Endothelial cell of umbilical vein (primary cell): ENCODE results near the gene DIS3. TPM values are rescaled to one million over a fixed set of nuclear protein-coding genes. Genes with fewer than 3 reads are reported as not detected.

Experiments
- BruUV-seq: library from RNA; stranded (reverse); fragments of 400-500 nt; replicated peaks from 2 replicates; lab custom pipeline; 2021; lab: Mats Ljungman, UMichigan
- CTCF ChIA-PET: fragments of 300-600, 350-600 bp; sonication (Branson Sonifier 250); formaldehyde crosslinking; loops from one replicate; lab custom pipeline; 2021; ENCODE audit warnings: antibody characterized with exemption, inconsistent platforms; lab: Charles Lee
- POLR2A ChIA-PET: fragments of 300-600, 350-600 bp; sonication (Branson Sonifier 250); formaldehyde crosslinking; loops from one replicate; lab custom pipeline; 2021; ENCODE audit warnings: antibody characterized with exemption, inconsistent platforms; lab: Charles Lee
- DNase-seq: peaks from one replicate; pipeline ENCODE4 v3.0.0-alpha.2; 2011; ENCODE audit warnings: low read depth, low spot score
- FAIRE-seq: peaks from 2 replicates; lab custom pipeline; 2011; peaks lifted over from hg19 to GRCh38; lab: Jason Lieb, UNC
- H2AFZ ChIP-seq: 2 replicates; pipeline ENCODE4 v1.6.0; 2012; ENCODE audit warnings: low read depth, low read length, control low read depth, inconsistent platforms
- H3K27ac ChIP-seq: 2 replicates; pipeline ENCODE4 v1.5.1; 2011; ENCODE audit warnings: low read depth, mild to moderate bottlenecking, control low read depth, low read length, moderate library complexity; ENCODE audit not compliant: insufficient read depth
- H3K27me3 ChIP-seq, 2 experiments: 2 replicates each; pipeline versions ENCODE4 v1.6.0 to v1.6.1; 2011; ENCODE audit warnings: low read length in 2 of 2, mixed read lengths in 1 of 2; ENCODE audit not compliant: control insufficient read depth in 2 of 2, insufficient read depth in 2 of 2
- H3K36me3 ChIP-seq, 2 experiments: 2 replicates in 1 of 2; 3 replicates in 1 of 2; pipeline ENCODE4 v1.5.1; 2011; ENCODE audit warnings: low read length in 2 of 2, mild to moderate bottlenecking in 1 of 2, moderate library complexity in 1 of 2; ENCODE audit not compliant: control insufficient read depth in 2 of 2, insufficient read depth in 2 of 2; ENCODE audit errors: extremely low read depth in 1 of 2
- H3K4me1 ChIP-seq: 3 replicates; pipeline ENCODE4 v1.5.1; 2011; ENCODE audit warnings: mild to moderate bottlenecking, low read length; ENCODE audit not compliant: control insufficient read depth, insufficient read depth; ENCODE audit errors: extremely low read depth
- H3K4me2 ChIP-seq: 2 replicates; pipeline ENCODE4 v1.6.1; 2011; ENCODE audit warnings: low read length, control low read depth, mixed read lengths; ENCODE audit not compliant: insufficient read depth
- H3K4me3 ChIP-seq, 3 experiments: fragments of 200-600 bp in 1 of 3; sonication (generic), shearing (Covaris generic) in 1 of 3; replicated peaks in 1 of 3; 2 replicates each; pipeline ENCODE4 v1.5.1; 2011 to 2016; ENCODE audit warnings: control low read depth in 3 of 3, low read length in 3 of 3, mild to moderate bottlenecking in 2 of 3, inconsistent platforms in 1 of 3, low read depth in 1 of 3, moderate library complexity in 1 of 3; ENCODE audit not compliant: insufficient read depth in 1 of 3
- H3K79me2 ChIP-seq: 2 replicates; pipeline ENCODE4 v1.6.0; 2012; ENCODE audit warnings: low read length, inconsistent platforms; ENCODE audit not compliant: control insufficient read depth, insufficient read depth
- H3K9ac ChIP-seq: replicated peaks from 2 replicates; pipeline ENCODE3; 2011; ENCODE audit warnings: low read length, control low read depth; ENCODE audit not compliant: insufficient read depth; ENCODE audit errors: extremely low read depth
- H3K9me1 ChIP-seq: replicated peaks from 3 replicates; pipeline ENCODE4 v1.6.0; 2011; ENCODE audit warnings: mild to moderate bottlenecking, low read length; ENCODE audit not compliant: control insufficient read depth, insufficient read depth; ENCODE audit errors: extremely low read depth
- H3K9me3 ChIP-seq: replicated peaks from 2 replicates; pipeline ENCODE4 v1.5.1; 2012; ENCODE audit warnings: low read length, inconsistent platforms; ENCODE audit not compliant: control insufficient read depth, insufficient read depth
- H4K20me1 ChIP-seq: replicated peaks from 2 replicates; pipeline ENCODE3; 2011; ENCODE audit warnings: mild to moderate bottlenecking, low read length; ENCODE audit not compliant: control insufficient read depth, insufficient read depth; ENCODE audit errors: extremely low read depth
- EZH2 ChIP-seq: IDR thresholded peaks from 2 replicates; pipeline ENCODE4 v1.6.1; 2012; ENCODE audit warnings: borderline replicate concordance, low read depth, mild to moderate bottlenecking, moderate library complexity, low read length, inconsistent platforms; ENCODE audit not compliant: severe bottlenecking
- FOS ChIP-seq: IDR thresholded peaks from 2 replicates; pipeline ENCODE4 v1.6.1; 2011; ENCODE audit warnings: mild to moderate bottlenecking, low read length, moderate library complexity, borderline replicate concordance; ENCODE audit not compliant: insufficient read depth
- GATA2 ChIP-seq: IDR thresholded peaks from 2 replicates; pipeline ENCODE4 v1.7.0; 2011; ENCODE audit warnings: low read depth, mild to moderate bottlenecking, moderate library complexity, mixed read lengths, low read length; ENCODE audit not compliant: insufficient read length, insufficient read depth
- JUN ChIP-seq: IDR thresholded peaks from 2 replicates; pipeline ENCODE4 v1.6.1; 2011; ENCODE audit warnings: borderline replicate concordance, low read depth; ENCODE audit not compliant: insufficient read length, insufficient read depth
- MYC ChIP-seq: IDR thresholded peaks from one replicate; pipeline ENCODE4 v1.6.1; 2011; ENCODE audit warnings: mild to moderate bottlenecking, low read depth, low read length
- POLR2A ChIP-seq: IDR thresholded peaks from 2 replicates; pipeline ENCODE4 v1.6.1; 2012; ENCODE audit warnings: low read depth, mild to moderate bottlenecking, control low read depth, low read length
- POLR2AphosphoS5 ChIP-seq: IDR thresholded peaks from 2 replicates; pipeline ENCODE4 v1.6.1; 2012; ENCODE audit warnings: low read depth, mild to moderate bottlenecking, control low read depth, low read length, moderate library complexity; ENCODE audit not compliant: insufficient read depth
- dilution Hi-C: fragments of 300-500 bp; cut with MboI; formaldehyde crosslinking; loops from one replicate; pipeline ENCODE4 v1.15.0; 2019; ENCODE audit warnings: low sequenced_read_pairs; ENCODE audit not compliant: extremely low pct_ligation_motif_present
- intact Hi-C: fragments of 100-400 bp; cut with micrococcal nuclease; formaldehyde crosslinking; loops from one replicate; pipeline ENCODE4 v1.10.0; 2022
- polyA plus RNA-seq, 4 experiments: library from polyadenylated mRNA; depleted of rRNA in 3 of 4; stranded (reverse) in 3 of 4; unstranded in 1 of 4; fragments of >200 nt; gene quantifications; 2 replicates each; pipeline versions ENCODE4 v1.2.1 to v1.2.3, GENCODE V29; 2011 to 2012; ENCODE audit warnings: missing spikeins in 1 of 4
- total RNA-seq: library from RNA; stranded (reverse); gene quantifications from 2 replicates; pipeline ENCODE4 v1.2.3, GENCODE V29; 2021
- TF ChIP-seq, protein P1 (sequence below), 2 donors: IDR thresholded peaks; 1 replicate in 1 of 2; 2 replicates in 1 of 2; pipeline ENCODE4 v1.5.1; 2011; ENCODE audit warnings: low read length in 2 of 2, mild to moderate bottlenecking in 2 of 2, moderate library complexity in 2 of 2, control low read depth in 1 of 2, inconsistent platforms in 1 of 2, low read depth in 1 of 2; ENCODE audit not compliant: insufficient read depth in 1 of 2; ENCODE audit errors: extremely low read depth in 1 of 2
- TF ChIP-seq, protein P2 (sequence below): IDR thresholded peaks from 2 replicates; pipeline ENCODE4 v1.6.1; 2011; ENCODE audit not compliant: insufficient read depth, insufficient read length

DIS3 gene
- total and polyA plus RNA-seq, 2 donors (not counting 3 experiments of a cell fraction or from before 2014, with no cell fraction given) = 12.4 to 31.4 TPM

DNA sequence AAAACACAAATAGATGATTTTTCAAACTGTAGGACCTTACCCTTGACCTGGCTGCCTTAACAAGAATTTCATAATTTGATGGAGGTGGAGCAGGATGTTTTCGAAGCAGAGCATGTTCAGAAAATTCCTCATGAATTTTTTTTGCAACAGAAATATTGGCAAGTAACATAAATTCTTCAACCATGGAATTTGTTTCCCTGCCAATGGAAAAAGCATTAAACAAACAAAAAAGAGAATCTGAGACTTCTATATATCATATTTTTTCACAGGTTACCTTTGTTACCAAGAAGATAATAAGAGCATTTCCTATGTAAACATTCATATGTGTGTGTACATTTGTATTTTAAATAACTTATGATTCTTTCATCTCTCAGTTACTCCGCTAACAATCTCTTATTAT lies 18.3 kb downstream of the DIS3 start:
- intact Hi-C loops (no loop called here), dilution Hi-C loops (no loop called here)
- TF ChIP-seq, protein P1, sequence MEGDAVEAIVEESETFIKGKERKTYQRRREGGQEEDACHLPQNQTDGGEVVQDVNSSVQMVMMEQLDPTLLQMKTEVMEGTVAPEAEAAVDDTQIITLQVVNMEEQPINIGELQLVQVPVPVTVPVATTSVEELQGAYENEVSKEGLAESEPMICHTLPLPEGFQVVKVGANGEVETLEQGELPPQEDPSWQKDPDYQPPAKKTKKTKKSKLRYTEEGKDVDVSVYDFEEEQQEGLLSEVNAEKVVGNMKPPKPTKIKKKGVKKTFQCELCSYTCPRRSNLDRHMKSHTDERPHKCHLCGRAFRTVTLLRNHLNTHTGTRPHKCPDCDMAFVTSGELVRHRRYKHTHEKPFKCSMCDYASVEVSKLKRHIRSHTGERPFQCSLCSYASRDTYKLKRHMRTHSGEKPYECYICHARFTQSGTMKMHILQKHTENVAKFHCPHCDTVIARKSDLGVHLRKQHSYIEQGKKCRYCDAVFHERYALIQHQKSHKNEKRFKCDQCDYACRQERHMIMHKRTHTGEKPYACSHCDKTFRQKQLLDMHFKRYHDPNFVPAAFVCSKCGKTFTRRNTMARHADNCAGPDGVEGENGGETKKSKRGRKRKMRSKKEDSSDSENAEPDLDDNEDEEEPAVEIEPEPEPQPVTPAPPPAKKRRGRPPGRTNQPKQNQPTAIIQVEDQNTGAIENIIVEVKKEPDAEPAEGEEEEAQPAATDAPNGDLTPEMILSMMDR (IDR thresholded peaks at IDR 0.05; ENCODE audit: extremely low read depth in 1 of 2, insufficient read depth in 1 of 2, low read depth in 1 of 2, low read length in 2 of 2) = no peak
- TF ChIP-seq POLR2AphosphoS5 = no peak
- TF ChIP-seq POLR2A = no peak
- TF ChIP-seq, protein P2, sequence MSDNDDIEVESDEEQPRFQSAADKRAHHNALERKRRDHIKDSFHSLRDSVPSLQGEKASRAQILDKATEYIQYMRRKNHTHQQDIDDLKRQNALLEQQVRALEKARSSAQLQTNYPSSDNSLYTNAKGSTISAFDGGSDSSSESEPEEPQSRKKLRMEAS = no peak
- H2AFZ ChIP-seq = no peak overlapping the region
- no peaks in the 10 kb centered on the region for H4K20me1 ChIP-seq
- H3K27ac ChIP-seq = no peak overlapping the region
- BruUV-seq = no TSS peak
- no peaks in the 10 kb centered on the region for H3K9me3 ChIP-seq
- DNase-seq (no peak), FAIRE-seq (no peak)
- no peaks in the 10 kb centered on the region for H3K4me1 ChIP-seq
- POLR2A ChIA-PET = no interaction called here
- H3K36me3 ChIP-seq = peaks cover 17 to 40% of the 10 kb centered on the region in 2 experiments
- no peak overlapping the region for H3K9ac ChIP-seq
- no peaks in the 10 kb centered on the region for H3K79me2 ChIP-seq
- H3K4me2 ChIP-seq = no peak overlapping the region
- H3K9me1 ChIP-seq = no peaks in the 10 kb centered on the region
- no peak overlapping the region for H3K4me3 ChIP-seq
- CTCF ChIA-PET = no interaction called here
- no peaks in the 10 kb centered on the region for H3K27me3 ChIP-seq

DNA sequence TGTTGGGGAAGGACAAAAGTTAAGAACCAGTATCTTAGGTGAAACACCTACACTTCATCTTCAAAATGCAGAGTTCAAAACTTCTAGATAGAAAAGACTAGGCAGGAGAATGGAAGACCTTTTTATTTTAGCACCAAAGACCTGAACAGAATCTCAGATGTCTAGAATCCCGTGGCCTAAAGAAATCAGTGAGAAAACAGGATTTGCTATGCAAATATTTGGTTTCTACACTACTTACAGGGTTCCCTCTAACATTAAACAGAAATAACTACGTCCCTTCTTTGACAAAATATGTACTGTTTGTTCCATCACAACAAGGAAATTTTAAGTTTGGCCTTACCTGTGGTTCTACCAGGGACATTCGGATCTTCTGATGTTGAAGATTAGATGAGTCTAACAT lies 21.5 kb downstream of the DIS3 start:
- Histone ChIP-seq H3K36me3 (peaks cover 12 to 32% of the 10 kb centered on the region in 2 experiments), H3K9me1 (no peaks in the 10 kb centered on the region), H3K79me2 (no peaks in the 10 kb centered on the region), H3K4me1 (no peaks in the 10 kb centered on the region), H3K27me3 (no peaks in the 10 kb centered on the region), H3K4me3 (no peak overlapping the region), H3K27ac (no peak overlapping the region), H3K4me2 (no peak overlapping the region), H3K9ac (no peak overlapping the region), H2AFZ (no peak overlapping the region), H3K9me3 (no peaks in the 10 kb centered on the region), H4K20me1 (no peaks in the 10 kb centered on the region)
- intact Hi-C loops (no loop called here), dilution Hi-C loops (no loop called here)
- BruUV-seq = no TSS peak
- POLR2A ChIA-PET = no interaction called here
- CTCF ChIA-PET = interaction anchor here (0.6 kb wide), 1 partner anchor 19 kb away, joined by 3 read pairs; no protein-coding TSS in a partner anchor
- TF ChIP-seq EZH2 (no peak), FOS (no peak), MYC (no peak), POLR2A (no peak), JUN (no peak), POLR2AphosphoS5 (no peak), GATA2 (no peak)
- TF ChIP-seq, protein P1 (IDR thresholded peaks at IDR 0.05; ENCODE audit: extremely low read depth in 1 of 2, insufficient read depth in 1 of 2, low read depth in 1 of 2, low read length in 2 of 2) = no peak
- TF ChIP-seq, protein P2 = no peak
- FAIRE-seq = no peak
- DNase-seq = no peak
